Measurements from ENCODE around the gene GBA2.

Gene GBA2

DNA sequence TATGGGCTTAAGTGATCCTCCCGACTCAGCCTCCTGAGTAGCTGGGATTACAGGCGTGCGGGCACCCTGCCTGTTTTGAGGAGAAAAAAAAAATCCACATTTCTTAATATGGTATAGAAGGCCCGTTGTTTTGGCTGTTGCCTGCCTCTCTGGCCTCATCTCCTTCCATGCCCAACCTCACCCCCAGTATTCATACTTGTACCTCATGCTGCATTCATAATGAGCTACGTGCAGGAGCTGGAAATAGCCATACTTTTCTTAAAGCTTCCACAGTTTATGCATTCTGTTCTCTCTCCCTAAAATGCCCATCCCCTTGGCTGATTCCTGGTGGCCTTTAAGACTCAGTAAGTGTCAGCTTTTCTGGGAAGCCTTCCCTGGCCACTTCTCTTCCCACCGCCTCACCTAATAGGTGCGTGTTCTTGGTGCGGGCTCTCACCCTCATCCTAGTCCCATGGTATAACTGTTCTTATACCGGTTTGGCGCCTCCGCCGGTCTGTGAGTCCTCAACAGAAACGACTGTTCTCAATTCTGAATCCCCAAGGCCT is 57.2 kb downstream of the GBA2 start:
- DNase-seq (ENCODE audit: insufficient read length, low spot score) (no peak), FAIRE-seq (no peak)
- TF ChIP-seq TAF1 (IDR thresholded peaks at IDR 0.05; ENCODE audit: low read depth, low read length) (no peak), PAX5 (IDR thresholded peaks at IDR 0.05; ENCODE audit: insufficient read depth, low read length, severe bottlenecking) (no peak), POU2F2 (IDR thresholded peaks at IDR 0.05; ENCODE audit: low read depth, low read length) (no peak), POLR2AphosphoS5 (IDR thresholded peaks at IDR 0.05; ENCODE audit: low read depth, low read length) (no peak), POLR2A (IDR thresholded peaks at IDR 0.05; ENCODE audit: low read depth, low read length) (no peak), SPI1 (IDR thresholded peaks at IDR 0.05; ENCODE audit: low read depth, low read length) (no peak)

- TF ChIP-seq POU2F2 (IDR thresholded peaks at IDR 0.05; ENCODE audit: low read depth, low read length), result no peak
- no peak for TF ChIP-seq POLR2A (IDR thresholded peaks at IDR 0.05; ENCODE audit: low read depth, low read length)
- no peak for TF ChIP-seq TAF1 (IDR thresholded peaks at IDR 0.05; ENCODE audit: low read depth, low read length)
- TF ChIP-seq PAX5 (IDR thresholded peaks at IDR 0.05; ENCODE audit: insufficient read depth, low read length, severe bottlenecking), result no peak
- no peak for TF ChIP-seq SPI1 (IDR thresholded peaks at IDR 0.05; ENCODE audit: low read depth, low read length)
- TF ChIP-seq POLR2AphosphoS5 (IDR thresholded peaks at IDR 0.05; ENCODE audit: low read depth, low read length), result no peak
- FAIRE-seq (no peak), DNase-seq (ENCODE audit: insufficient read length, low spot score) (no peak)
Measured at GRCh38 chr9:35691334-35691650, 57.7 kb downstream of the GBA2 start.

- peak; percentile 66 for FAIRE-seq
- TF ChIP-seq PAX5 (IDR thresholded peaks at IDR 0.05; ENCODE audit: insufficient read depth, low read length, severe bottlenecking) (no peak), POLR2AphosphoS5 (IDR thresholded peaks at IDR 0.05; ENCODE audit: low read depth, low read length) (no peak), POLR2A (IDR thresholded peaks at IDR 0.05; ENCODE audit: low read depth, low read length) (no peak), SPI1 (IDR thresholded peaks at IDR 0.05; ENCODE audit: low read depth, low read length) (no peak), POU2F2 (IDR thresholded peaks at IDR 0.05; ENCODE audit: low read depth, low read length) (no peak), TAF1 (IDR thresholded peaks at IDR 0.05; ENCODE audit: low read depth, low read length) (no peak)
- DNase-seq (ENCODE audit: insufficient read length, low spot score), result peak; percentile 54
Measured at GRCh38 chr9:35690614-35691333, 58.3 kb downstream of the GBA2 start.

GRCh38 chr9:35690294-35690613 is 58.8 kb downstream of the GBA2 start:
- TF ChIP-seq POLR2A (IDR thresholded peaks at IDR 0.05; ENCODE audit: low read depth, low read length), result no peak
- no peak for TF ChIP-seq POLR2AphosphoS5 (IDR thresholded peaks at IDR 0.05; ENCODE audit: low read depth, low read length)
- no peak for TF ChIP-seq SPI1 (IDR thresholded peaks at IDR 0.05; ENCODE audit: low read depth, low read length)
- TF ChIP-seq PAX5 (IDR thresholded peaks at IDR 0.05; ENCODE audit: insufficient read depth, low read length, severe bottlenecking), result no peak
- no peak for TF ChIP-seq TAF1 (IDR thresholded peaks at IDR 0.05; ENCODE audit: low read depth, low read length)
- no peak for TF ChIP-seq POU2F2 (IDR thresholded peaks at IDR 0.05; ENCODE audit: low read depth, low read length)
- no peak for DNase-seq (ENCODE audit: insufficient read length, low spot score)
- FAIRE-seq, result peak; percentile 63

GRCh38 chr9:35689542-35690293 is 59.3 kb downstream of the GBA2 start, which contains the start of gene TPM2:
TPM2 (minus strand) TSS chr9:35689925; CDS start chr9:35689817, 108 bp downstream.
- 0 out of 2 replicates have a peak, but pooled peaks have one; percentile 48 for TF ChIP-seq POLR2AphosphoS5 (IDR thresholded peaks at IDR 0.05; ENCODE audit: low read depth, low read length)
- peak; percentile 44; the same call in 1 of the 2 replicates for TF ChIP-seq POLR2A (IDR thresholded peaks at IDR 0.05; ENCODE audit: low read depth, low read length)
- TF ChIP-seq SPI1 (IDR thresholded peaks at IDR 0.05; ENCODE audit: low read depth, low read length), result no peak
- peak; percentile 53 for DNase-seq (ENCODE audit: insufficient read length, low spot score)
- FAIRE-seq, result no peak

DNA sequence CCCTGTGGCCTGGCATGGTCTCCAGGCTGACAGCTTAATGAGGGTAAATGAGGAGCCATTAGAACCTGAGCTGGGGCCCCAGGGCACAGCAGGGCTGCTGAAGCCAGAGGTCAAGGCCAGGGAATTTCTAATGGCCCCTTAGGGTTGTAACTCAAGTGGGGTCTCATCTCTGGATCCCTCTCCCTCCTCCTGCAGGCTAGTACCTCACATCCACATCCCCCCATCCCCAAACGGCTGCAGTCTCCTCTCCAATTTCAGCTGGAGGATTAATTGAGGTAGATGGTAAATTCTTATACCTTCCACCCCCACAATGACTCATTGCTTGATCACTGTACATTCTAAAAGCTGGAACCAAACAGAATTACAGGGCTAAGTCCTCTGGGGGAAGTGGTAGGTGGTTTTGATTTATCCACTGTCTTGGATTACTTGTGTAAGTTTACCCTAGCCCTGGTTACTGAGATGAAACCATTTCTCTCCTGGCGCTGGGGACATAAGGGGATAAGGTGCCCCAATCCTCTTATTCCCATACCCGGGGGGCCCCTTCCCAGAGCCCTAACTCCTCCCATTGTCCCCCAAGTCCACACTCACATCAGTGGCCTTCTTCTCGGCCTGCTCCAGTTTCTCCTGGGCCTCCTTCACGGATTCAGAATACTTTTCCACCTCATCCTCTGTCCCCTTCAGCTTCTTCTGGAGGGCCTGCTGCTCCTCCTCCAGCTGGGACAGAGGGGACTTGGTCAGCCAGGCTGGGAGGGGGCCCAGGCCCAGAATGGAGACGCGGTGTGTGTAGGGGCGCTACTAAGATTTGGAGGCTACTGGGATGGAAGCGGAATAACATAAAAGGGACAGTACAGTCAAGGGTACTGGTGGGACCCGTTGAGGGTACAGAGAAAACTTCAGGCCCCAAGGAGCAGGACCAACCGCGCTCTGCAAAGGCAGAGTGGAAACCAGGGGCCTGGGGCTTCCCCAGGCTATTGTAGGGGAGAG is 60.2 kb downstream of the GBA2 start:
- DNase-seq (ENCODE audit: insufficient read length, low spot score), result no peak
- FAIRE-seq, result no peak
- no peak for TF ChIP-seq TAF1 (IDR thresholded peaks at IDR 0.05; ENCODE audit: low read depth, low read length)
- TF ChIP-seq POU2F2 (IDR thresholded peaks at IDR 0.05; ENCODE audit: low read depth, low read length), result no peak

- TF ChIP-seq POLR2AphosphoS5 (IDR thresholded peaks at IDR 0.05; ENCODE audit: low read depth, low read length) (no peak), SPI1 (IDR thresholded peaks at IDR 0.05; ENCODE audit: low read depth, low read length) (no peak), POLR2A (IDR thresholded peaks at IDR 0.05; ENCODE audit: low read depth, low read length) (no peak), TAF1 (IDR thresholded peaks at IDR 0.05; ENCODE audit: low read depth, low read length) (no peak)
- no peak for DNase-seq (ENCODE audit: insufficient read length, low spot score)
- no peak for FAIRE-seq
Measured at GRCh38 chr9:35687972-35688557, 61.0 kb downstream of the GBA2 start.

GRCh38 chr9:35687306-35687705 is 61.7 kb downstream of the GBA2 start:
- TF ChIP-seq TAF1 (IDR thresholded peaks at IDR 0.05; ENCODE audit: low read depth, low read length), result no peak
- TF ChIP-seq POLR2AphosphoS5 (IDR thresholded peaks at IDR 0.05; ENCODE audit: low read depth, low read length), result no peak
- TF ChIP-seq PAX5 (IDR thresholded peaks at IDR 0.05; ENCODE audit: insufficient read depth, low read length, severe bottlenecking), result no peak
- TF ChIP-seq SPI1 (IDR thresholded peaks at IDR 0.05; ENCODE audit: low read depth, low read length), result no peak
- no peak for TF ChIP-seq POLR2A (IDR thresholded peaks at IDR 0.05; ENCODE audit: low read depth, low read length)
- no peak for TF ChIP-seq POU2F2 (IDR thresholded peaks at IDR 0.05; ENCODE audit: low read depth, low read length)
- DNase-seq (ENCODE audit: insufficient read length, low spot score) (no peak), FAIRE-seq (no peak)
